ENCODE measurements around the gene FMNL3. TPM values are rescaled to one million over a fixed set of nuclear protein-coding genes. Genes with fewer than 3 reads are reported as not detected.
"Not testable (repeated sequence)": the region's sequence is repeated elsewhere in the genome, so short reads cannot be mapped to it uniquely, and the experiment has no call there.

Gene FMNL3
- total RNA-seq, 1 donor from 2014 or later, result 19.2 TPM

GRCh38 chr12:49612210-49612609 is 95.0 kb downstream of the FMNL3 start:
- DNase-seq (ENCODE audit: low spot score in 2 of 2, unreplicated experiment in 2 of 2), result no peak
- H3K27me3 Mint-ChIP-seq (ENCODE audit: low read depth), result no peaks in the 10 kb centered on the region
- peaks cover 20% of the 10 kb centered on the region for H3K9me3 Mint-ChIP-seq
- no peak for TF ChIP-seq CTCF (IDR thresholded peaks at IDR 0.05; ENCODE audit: unreplicated experiment)
- H3K4me1 Mint-ChIP-seq, result no peaks in the 10 kb centered on the region
- H3K27ac Mint-ChIP-seq, result no peak overlapping the region
- H3K36me3 Mint-ChIP-seq, result peaks cover 14% of the 10 kb centered on the region
- H3K4me3 Mint-ChIP-seq, result no peak overlapping the region

- not testable (repeated sequence) for H3K27ac Mint-ChIP-seq; H3K27me3 Mint-ChIP-seq (ENCODE audit: low read depth); H3K4me1 Mint-ChIP-seq; H3K4me3 Mint-ChIP-seq; DNase-seq (ENCODE audit: low spot score in 2 of 2, unreplicated experiment in 2 of 2)
- Mint-ChIP-seq H3K9me3 (peaks cover 20% of the 10 kb centered on the region), H3K36me3 (peaks cover 15% of the 10 kb centered on the region)
These were observed 96.4 kb downstream of the FMNL3 start for GRCh38 chr12:49610785-49611184.

GRCh38 chr12:49609875-49610154 is 97.4 kb downstream of the FMNL3 start:
- no peak overlapping the region for H3K27ac Mint-ChIP-seq
- H3K27me3 Mint-ChIP-seq (ENCODE audit: low read depth), result no peaks in the 10 kb centered on the region
- H3K4me1 Mint-ChIP-seq, result peaks cover 8% of the 10 kb centered on the region
- H3K36me3 Mint-ChIP-seq, result peaks cover 15% of the 10 kb centered on the region
- TF ChIP-seq CTCF (IDR thresholded peaks at IDR 0.05; ENCODE audit: unreplicated experiment), result no peak
- peaks cover 17% of the 10 kb centered on the region for H3K9me3 Mint-ChIP-seq
- H3K4me3 Mint-ChIP-seq, result no peak overlapping the region
- no peak for DNase-seq (ENCODE audit: low spot score in 2 of 2, unreplicated experiment in 2 of 2)

GRCh38 chr12:49609059-49609874 is 97.9 kb downstream of the FMNL3 start:
- TF ChIP-seq CTCF (IDR thresholded peaks at IDR 0.05; ENCODE audit: unreplicated experiment), result no peak
- H3K4me1 Mint-ChIP-seq, result peaks cover 8% of the 10 kb centered on the region
- H3K9me3 Mint-ChIP-seq, result peaks cover 14% of the 10 kb centered on the region
- H3K4me3 Mint-ChIP-seq, result no peak overlapping the region
- DNase-seq (ENCODE audit: low spot score in 2 of 2, unreplicated experiment in 2 of 2), result no peak
- no peak overlapping the region for H3K27ac Mint-ChIP-seq
- H3K36me3 Mint-ChIP-seq, result peaks cover 15% of the 10 kb centered on the region
- no peaks in the 10 kb centered on the region for H3K27me3 Mint-ChIP-seq (ENCODE audit: low read depth)

GRCh38 chr12:49605539-49605938 is 101.7 kb downstream of the FMNL3 start, which contains the start of gene FAM186B:
FAM186B (minus strand) TSS chr12:49605639; CDS start chr12:49605477, 162 bp downstream.
- not testable (repeated sequence) for DNase-seq (ENCODE audit: low spot score in 2 of 2, unreplicated experiment in 2 of 2); H3K4me3 Mint-ChIP-seq; H3K9me3 Mint-ChIP-seq; H3K4me1 Mint-ChIP-seq; H3K27me3 Mint-ChIP-seq (ENCODE audit: low read depth)
- peaks cover 11% of the 10 kb centered on the region for H3K36me3 Mint-ChIP-seq
- peak within 1 kb of the TSS; percentile 50 for H3K27ac Mint-ChIP-seq

GRCh38 chr12:49604856-49605255 is 102.3 kb downstream of the FMNL3 start:
- no peak for TF ChIP-seq CTCF (IDR thresholded peaks at IDR 0.05; ENCODE audit: unreplicated experiment)
- H3K9me3 Mint-ChIP-seq, result peaks cover 2% of the 10 kb centered on the region
- DNase-seq (ENCODE audit: low spot score in 2 of 2, unreplicated experiment in 2 of 2), result no peak
- H3K4me1 Mint-ChIP-seq, result peaks cover 8% of the 10 kb centered on the region
- H3K4me3 Mint-ChIP-seq, result no peak overlapping the region
- no peaks in the 10 kb centered on the region for H3K27me3 Mint-ChIP-seq (ENCODE audit: low read depth)
- H3K36me3 Mint-ChIP-seq, result peaks cover 10% of the 10 kb centered on the region
- H3K27ac Mint-ChIP-seq, result peak overlapping the region; percentile 50
